Loucy (cell line): Measurements from ENCODE around the gene ANKRD33B.

ENCODE experiments used
- H2AFZ ChIP-seq: fragments of 200-600 bp; sonication (generic); 2 replicates; pipeline ENCODE4 v1.6.0; 2016; ENCODE audit warnings: antibody characterized with exemption, mild to moderate bottlenecking, low read length, moderate library complexity
- H3F3A ChIP-seq: fragments of 200-600 bp; 2 replicates; pipeline ENCODE4 v1.6.0; 2016; ENCODE audit warnings: antibody characterized with exemption, low read depth, mild to moderate bottlenecking
- H3K27me3 ChIP-seq: fragments of 200-600 bp; sonication (generic); 2 replicates; pipeline ENCODE4 v1.6.1; 2014; ENCODE audit warnings: low read length, mild to moderate bottlenecking; ENCODE audit not compliant: insufficient read depth, poor library complexity, severe bottlenecking
- H3K36me3 ChIP-seq: fragments of 200-600 bp; sonication (generic); 2 replicates; pipeline ENCODE4 v1.6.1; 2016; ENCODE audit warnings: low read length; ENCODE audit not compliant: insufficient read depth
- H3K4me1 ChIP-seq: fragments of 200-600 bp; sonication (generic); 2 replicates; pipeline ENCODE4 v1.5.1; 2014; ENCODE audit warnings: low read length, mild to moderate bottlenecking; ENCODE audit not compliant: insufficient read depth, poor library complexity, severe bottlenecking
- H3K4me2 ChIP-seq: fragments of 200-600 bp; sonication (generic); 2 replicates; pipeline ENCODE4 v1.6.0; 2014; ENCODE audit warnings: antibody characterized with exemption, low read length, low read depth, mild to moderate bottlenecking; ENCODE audit not compliant: poor library complexity, severe bottlenecking
- H3K4me3 ChIP-seq: fragments of 200-600 bp; sonication (generic); 2 replicates; pipeline ENCODE4 v1.5.1; 2014; ENCODE audit warnings: low read length, mild to moderate bottlenecking, mixed read lengths; ENCODE audit not compliant: poor library complexity, severe bottlenecking
- H3K79me2 ChIP-seq: fragments of 200-600 bp; sonication (generic); 2 replicates; pipeline ENCODE4 v1.6.1; 2014; ENCODE audit warnings: low read length; ENCODE audit not compliant: insufficient read depth
- H3K9ac ChIP-seq: fragments of 200-600 bp; sonication (generic); 2 replicates; pipeline ENCODE4 v1.6.0; 2014; ENCODE audit warnings: mild to moderate bottlenecking, low read depth, low read length, moderate library complexity; ENCODE audit not compliant: poor library complexity, severe bottlenecking
- H3K9me2 ChIP-seq: fragments of 200-600 bp; sonication (generic); replicated peaks from 2 replicates; pipeline ENCODE4 v1.6.1; 2016; ENCODE audit warnings: low read depth, low read length, mixed read lengths
- H3K9me3 ChIP-seq: fragments of 200-600 bp; sonication (generic); 2 replicates; pipeline ENCODE4 v1.6.1; 2014; ENCODE audit warnings: mild to moderate bottlenecking, antibody characterized with exemption, low read length, low read depth; ENCODE audit not compliant: insufficient read depth
- H4K20me1 ChIP-seq: fragments of 200-600 bp; sonication (generic); 2 replicates; pipeline ENCODE4 v1.6.0; 2014; ENCODE audit warnings: antibody characterized with exemption, low read length, mild to moderate bottlenecking; ENCODE audit not compliant: insufficient read depth, poor library complexity, severe bottlenecking
- CTCF ChIP-seq: fragments of 200-600 bp; sonication (generic); conservative IDR thresholded peaks from 2 replicates; pipeline ENCODE4 v1.5.1; 2014; ENCODE audit warnings: mild to moderate bottlenecking, antibody characterized with exemption, low read length
- EZH2phosphoT487 ChIP-seq: fragments of 200-600 bp; IDR thresholded peaks from 2 replicates; pipeline ENCODE4 v1.6.1; 2018; ENCODE audit warnings: antibody characterized with exemption, mild to moderate bottlenecking, moderate library complexity, borderline replicate concordance

Gene ANKRD33B

GRCh38 chr5:10700516-10700915 is 136.6 kb downstream of the ANKRD33B start:
- no peak overlapping the region for H2AFZ ChIP-seq
- H3K27me3 ChIP-seq, result no peaks in the 10 kb centered on the region
- no peak overlapping the region for H3K4me3 ChIP-seq
- 0 out of 2 replicates have a peak, but pooled peaks cover 4% of the 10 kb centered on the region for H3K79me2 ChIP-seq
- peaks cover 25% of the 10 kb centered on the region for H3K4me1 ChIP-seq
- H3K9me2 ChIP-seq, result no peaks in the 10 kb centered on the region
- H3K36me3 ChIP-seq, result no peaks in the 10 kb centered on the region; the same call in 1 of the 2 replicates
- H3K4me2 ChIP-seq, result no peak overlapping the region
- no peaks in the 10 kb centered on the region for H3K9me3 ChIP-seq
- TF ChIP-seq CTCF, result no peak
- TF ChIP-seq EZH2phosphoT487, result no peak
- H3K9ac ChIP-seq, result no peak overlapping the region
- H3F3A ChIP-seq, result no peaks in the 10 kb centered on the region; the same call in 1 of the 2 replicates
- H4K20me1 ChIP-seq, result peaks cover 11% of the 10 kb centered on the region

GRCh38 chr5:10701567-10702039 is 137.7 kb downstream of the ANKRD33B start:
- H3F3A ChIP-seq, result no peaks in the 10 kb centered on the region; the same call in 1 of the 2 replicates

GRCh38 chr5:10702040-10702629 is 138.3 kb downstream of the ANKRD33B start:
- Histone ChIP-seq H4K20me1 (peaks cover 7% of the 10 kb centered on the region), H3F3A (no peaks in the 10 kb centered on the region; the same call in 1 of the 2 replicates), H3K4me2 (no peak overlapping the region), H3K27me3 (no peaks in the 10 kb centered on the region), H3K79me2 (0 out of 2 replicates have a peak, but pooled peaks cover 4% of the 10 kb centered on the region), H3K36me3 (no peaks in the 10 kb centered on the region; the same call in 1 of the 2 replicates), H3K4me3 (no peak overlapping the region), H2AFZ (no peak overlapping the region), H3K9me3 (no peaks in the 10 kb centered on the region), H3K9me2 (no peaks in the 10 kb centered on the region), H3K4me1 (peaks cover 28% of the 10 kb centered on the region), H3K9ac (no peak overlapping the region)
- TF ChIP-seq CTCF (no peak), EZH2phosphoT487 (no peak)

More at GRCh38 chr5:10701567-10702039, 137.7 kb downstream of the ANKRD33B start:
- Histone ChIP-seq H2AFZ (no peak overlapping the region), H3K9me3 (no peaks in the 10 kb centered on the region), H3K4me1 (peaks cover 28% of the 10 kb centered on the region), H3K79me2 (0 out of 2 replicates have a peak, but pooled peaks cover 4% of the 10 kb centered on the region), H3K9me2 (no peaks in the 10 kb centered on the region), H3K36me3 (no peaks in the 10 kb centered on the region; the same call in 1 of the 2 replicates), H3K9ac (no peak overlapping the region), H4K20me1 (peaks cover 7% of the 10 kb centered on the region), H3K27me3 (no peaks in the 10 kb centered on the region), H3K4me2 (no peak overlapping the region), H3K4me3 (no peak overlapping the region)
- TF ChIP-seq EZH2phosphoT487 (no peak), CTCF (peak; percentile 63)
